ENCODE results near the gene ILKAP. TPM values are rescaled to one million over a fixed set of nuclear protein-coding genes. Genes with fewer than 3 reads are reported as not detected.
A peak's percentile ranks its signal among the peaks of the same experiment; 100 is the strongest.

The ILKAP gene
- total RNA-seq, 1 experiment from 2014 or later = 20.5 TPM

GRCh38 chr2:238166391-238167343, 36.8 kb downstream of the ILKAP start:
- no peak for DNase-seq (ENCODE audit: low read depth)

GRCh38 chr2:238165288-238165921, 38.1 kb downstream of the ILKAP start:
- DNase-seq (ENCODE audit: low read depth) = no peak

GRCh38 chr2:238164906-238165287, 38.6 kb downstream of the ILKAP start:
- DNase-seq (ENCODE audit: low read depth) = no peak

- no peak for DNase-seq (ENCODE audit: low read depth)
Measured at GRCh38 chr2:238163481-238164198, 39.9 kb downstream of the ILKAP start.

- no peak for DNase-seq (ENCODE audit: low read depth)
Measured at GRCh38 chr2:238162846-238163441, 40.6 kb downstream of the ILKAP start.

- no peak for DNase-seq (ENCODE audit: low read depth)
Measured at GRCh38 chr2:238162251-238162845, 41.1 kb downstream of the ILKAP start.

GRCh38 chr2:238161291-238162051, 42.0 kb downstream of the ILKAP start:
- DNase-seq (ENCODE audit: low read depth) = no peak

- DNase-seq (ENCODE audit: low read depth) = no peak
Measured at GRCh38 chr2:238160206-238161129, 43.0 kb downstream of the ILKAP start.

- DNase-seq (ENCODE audit: low read depth) = no peak
Measured at GRCh38 chr2:238159661-238160205, 43.8 kb downstream of the ILKAP start.

- DNase-seq (ENCODE audit: low read depth) = no peak
Measured at GRCh38 chr2:238159071-238159539, 44.4 kb downstream of the ILKAP start.

GRCh38 chr2:238158509-238159070, 44.9 kb downstream of the ILKAP start, which contains the start of gene ERFE:
ERFE (plus strand) TSS chr2:238158970; CDS start chr2:238159008, 38 bp downstream.
- peak; percentile 18 for DNase-seq (ENCODE audit: low read depth)

GRCh38 chr2:238158018-238158508, 45.4 kb downstream of the ILKAP start:
- no peak for DNase-seq (ENCODE audit: low read depth)

GRCh38 chr2:238157506-238158017, 45.9 kb downstream of the ILKAP start:
- DNase-seq (ENCODE audit: low read depth) = no peak

- no peak for DNase-seq (ENCODE audit: low read depth)
Measured at GRCh38 chr2:238155761-238156694, 47.5 kb downstream of the ILKAP start.

- DNase-seq (ENCODE audit: low read depth) = no peak
Measured at GRCh38 chr2:238155051-238155760, 48.3 kb downstream of the ILKAP start.

GRCh38 chr2:238154570-238154969, 48.9 kb downstream of the ILKAP start:
- no peak for DNase-seq (ENCODE audit: low read depth)

All from RPMI7951 (cell line).